Left kidney (tissue), 2 donors: ENCODE results near the gene PATZ1. TPM values are rescaled to one million over a fixed set of nuclear protein-coding genes. Genes with fewer than 3 reads are reported as not detected.
A peak's percentile ranks its signal among the peaks of the same experiment; 100 is the strongest.

ENCODE experiments used
- DNase-seq: peaks from one replicate; pipeline ENCODE4 v3.0.0-alpha.2; 2013
- polyA plus RNA-seq: library from polyadenylated mRNA; unstranded; fragments of 120-200 nt; gene quantifications from one replicate; pipeline ENCODE4 v1.2.1, GENCODE V29; 2013; ENCODE audit not compliant: insufficient read length

PATZ1 gene
- polyA plus RNA-seq, 1 donor: 71.9 TPM

- peak; percentile 93 for DNase-seq
Observed at GRCh38 chr22:31345331-31346254, 553 bp downstream of the PATZ1 start.

GRCh38 chr22:31344578-31345330 is 1.4 kb downstream of the PATZ1 start:
- DNase-seq: no peak

- no peak for DNase-seq
Observed at GRCh38 chr22:31344256-31344577, 1.9 kb downstream of the PATZ1 start.

GRCh38 chr22:31343235-31344191 is 2.6 kb downstream of the PATZ1 start:
- peak; percentile 71 for DNase-seq

- DNase-seq: peak; percentile 33
Observed at GRCh38 chr22:31342389-31343140, 3.6 kb downstream of the PATZ1 start.

- no peak for DNase-seq
Observed at GRCh38 chr22:31341386-31342088, 4.6 kb downstream of the PATZ1 start.

GRCh38 chr22:31340765-31341247 is 5.3 kb downstream of the PATZ1 start:
- no peak for DNase-seq

- no peak for DNase-seq
Observed at GRCh38 chr22:31340360-31340759, 5.8 kb downstream of the PATZ1 start.

- DNase-seq: no peak
Observed at GRCh38 chr22:31339148-31339832, 6.9 kb downstream of the PATZ1 start.

- DNase-seq: no peak
Observed at GRCh38 chr22:31337178-31337577, 9.0 kb downstream of the PATZ1 start.

GRCh38 chr22:31334329-31334728 is 11.8 kb downstream of the PATZ1 start:
- no peak for DNase-seq

- no peak for DNase-seq
Observed at GRCh38 chr22:31333641-31334040, 12.5 kb downstream of the PATZ1 start.

GRCh38 chr22:31332886-31333285 is 13.3 kb downstream of the PATZ1 start:
- no peak for DNase-seq

- DNase-seq: no peak
Observed at GRCh38 chr22:31332010-31332409, 14.1 kb downstream of the PATZ1 start.

GRCh38 chr22:31329453-31330215 is 16.5 kb downstream of the PATZ1 start:
- DNase-seq: no peak

GRCh38 chr22:31329029-31329428 is 17.1 kb downstream of the PATZ1 start:
- no peak for DNase-seq

GRCh38 chr22:31328544-31328960 is 17.6 kb downstream of the PATZ1 start:
- no peak for DNase-seq

- DNase-seq: no peak
Observed at GRCh38 chr22:31327806-31328543, 18.2 kb downstream of the PATZ1 start.
